GM18867 (cell line): ENCODE results near the gene IL4R.
"Not testable (repeated sequence)": the region's sequence is repeated elsewhere in the genome, so short reads cannot be mapped to it uniquely, and the experiment has no call there.

Experiments
- ATAC-seq: cut with Tn5 transposase; IDR thresholded peaks from one replicate; pipeline ENCODE4 v1.9.1; 2021; ENCODE audit warnings: mild to moderate bottlenecking, moderate library complexity; ENCODE audit not compliant: unreplicated experiment

IL4R gene

GRCh38 chr16:27313422-27314160 is at the start of gene IL4R:
Gene IL4R (plus strand): TSS chr16:27313974. CDS start chr16:27340204, 26,230 bp downstream.
- peak; percentile 66 for ATAC-seq

- ATAC-seq = no peak
Observed at GRCh38 chr16:27264151-27264550, 49.6 kb upstream of the IL4R start.

- ATAC-seq = no peak
Observed at GRCh38 chr16:27265982-27266381, 47.8 kb upstream of the IL4R start.

GRCh38 chr16:27267037-27267677 is 46.6 kb upstream of the IL4R start:
- ATAC-seq = peak; percentile 31

- ATAC-seq = peak; percentile 93
Observed at GRCh38 chr16:27268376-27269299, 45.1 kb upstream of the IL4R start, which contains the start of gene NSMCE1. Gene NSMCE1 (minus strand): TSS chr16:27268772. CDS start chr16:27257570, 11,202 bp downstream.

- no peak for ATAC-seq
Observed at GRCh38 chr16:27269300-27270150, 44.2 kb upstream of the IL4R start.

GRCh38 chr16:27270349-27270748 is 43.4 kb upstream of the IL4R start:
- ATAC-seq = no peak

- no peak for ATAC-seq
Observed at GRCh38 chr16:27272076-27272475, 41.7 kb upstream of the IL4R start.

- ATAC-seq = not testable (repeated sequence)
Observed at GRCh38 chr16:27272697-27273096, 41.1 kb upstream of the IL4R start.

GRCh38 chr16:27273330-27273669 is 40.5 kb upstream of the IL4R start:
- ATAC-seq = no peak

- ATAC-seq = no peak
Observed at GRCh38 chr16:27273670-27274423, 39.9 kb upstream of the IL4R start.

- ATAC-seq = not testable (repeated sequence)
Observed at GRCh38 chr16:27274424-27274874, 39.3 kb upstream of the IL4R start.

- no peak for ATAC-seq
Observed at GRCh38 chr16:27275394-27275793, 38.4 kb upstream of the IL4R start.

- no peak for ATAC-seq
Observed at GRCh38 chr16:27281243-27281642, 32.5 kb upstream of the IL4R start.

- ATAC-seq = no peak
Observed at GRCh38 chr16:27284865-27285675, 28.7 kb upstream of the IL4R start.

GRCh38 chr16:27285676-27286196 is 28.0 kb upstream of the IL4R start:
- ATAC-seq = no peak

GRCh38 chr16:27286451-27286850 is 27.3 kb upstream of the IL4R start:
- ATAC-seq = no peak

GRCh38 chr16:27287051-27287811 is 26.5 kb upstream of the IL4R start:
- no peak for ATAC-seq
